NCI-H446 treated with DMSO at 0.1 percent for 48 hours (cell line): Measurements from ENCODE around the gene TECPR2.

Source experiments
- DNase-seq: peaks from one replicate; lab custom pipeline; 2025; lab: John Stamatoyannopoulos, UW

The TECPR2 gene

GRCh38 chr14:102469261-102469660 lies 106.5 kb downstream of the TECPR2 start:
- DNase-seq = no peak

- DNase-seq = no peak
These were observed 109.4 kb downstream of the TECPR2 start for GRCh38 chr14:102471921-102472790.

- DNase-seq = no peak
These were observed 110.0 kb downstream of the TECPR2 start for GRCh38 chr14:102472791-102473150.

- DNase-seq = no peak
These were observed 110.8 kb downstream of the TECPR2 start for GRCh38 chr14:102473559-102473958.

DNA sequence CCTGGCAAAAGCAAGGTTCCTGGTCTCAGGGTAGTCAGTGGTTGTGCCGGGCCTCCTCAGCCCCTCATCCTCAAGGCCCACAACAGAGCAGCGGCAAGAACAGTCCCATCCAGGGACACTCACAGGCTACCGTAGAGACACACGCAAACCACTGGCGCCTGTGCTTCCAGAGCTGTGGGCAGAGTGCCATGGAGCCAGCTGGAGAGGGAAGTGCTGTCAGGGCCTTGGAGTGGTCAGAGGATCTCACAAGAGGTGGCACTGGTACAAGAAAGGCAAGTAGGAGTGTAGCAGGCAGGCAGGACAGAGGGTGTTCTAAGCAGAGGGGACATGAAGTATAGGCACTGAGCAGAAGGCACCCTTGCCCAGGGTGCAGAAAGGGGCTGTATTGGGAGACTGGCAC lies 112.2 kb downstream of the TECPR2 start:
- DNase-seq = peak; percentile 50

GRCh38 chr14:102479107-102479506 lies 116.4 kb downstream of the TECPR2 start:
- DNase-seq = no peak

DNA sequence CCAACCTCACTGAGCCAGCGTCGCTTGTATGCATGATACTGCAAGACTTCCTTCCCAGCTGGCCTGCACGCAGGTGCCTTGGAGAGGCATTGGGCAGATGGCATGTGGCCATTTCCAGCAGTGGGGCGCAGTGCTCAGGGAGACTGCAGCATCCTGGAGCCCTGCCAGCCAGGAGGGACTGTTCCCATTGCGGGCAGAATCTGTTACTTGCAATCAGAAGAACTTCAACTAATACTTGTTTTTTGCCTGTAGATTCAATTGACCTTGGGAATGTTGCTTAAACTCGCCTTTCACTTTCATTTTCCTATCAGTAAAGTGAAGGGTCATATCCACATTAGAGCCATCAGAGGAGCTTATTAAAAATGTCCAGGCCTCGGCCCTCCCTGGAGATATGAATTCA lies 117.0 kb downstream of the TECPR2 start:
- peak; percentile 42 for DNase-seq

DNA sequence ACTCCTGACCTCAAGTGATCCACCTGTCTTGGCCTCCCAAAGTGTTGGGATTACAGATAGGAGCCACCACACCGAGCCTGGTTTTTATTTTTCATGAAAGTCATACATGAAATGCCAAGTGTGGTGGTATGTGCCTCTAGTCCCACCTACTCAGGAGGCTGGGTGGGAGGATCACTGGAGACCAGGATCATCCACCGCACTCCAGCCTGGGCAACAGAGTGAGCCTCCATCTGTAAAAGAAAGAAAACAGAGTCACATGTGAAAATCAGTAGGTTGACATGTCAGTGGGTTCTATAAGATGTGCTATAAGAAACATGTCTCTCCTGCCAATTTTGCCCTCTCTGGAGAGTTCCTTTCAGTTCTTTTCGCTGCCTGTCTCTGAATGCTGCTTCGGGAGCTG lies 118.6 kb downstream of the TECPR2 start:
- no peak for DNase-seq

DNA sequence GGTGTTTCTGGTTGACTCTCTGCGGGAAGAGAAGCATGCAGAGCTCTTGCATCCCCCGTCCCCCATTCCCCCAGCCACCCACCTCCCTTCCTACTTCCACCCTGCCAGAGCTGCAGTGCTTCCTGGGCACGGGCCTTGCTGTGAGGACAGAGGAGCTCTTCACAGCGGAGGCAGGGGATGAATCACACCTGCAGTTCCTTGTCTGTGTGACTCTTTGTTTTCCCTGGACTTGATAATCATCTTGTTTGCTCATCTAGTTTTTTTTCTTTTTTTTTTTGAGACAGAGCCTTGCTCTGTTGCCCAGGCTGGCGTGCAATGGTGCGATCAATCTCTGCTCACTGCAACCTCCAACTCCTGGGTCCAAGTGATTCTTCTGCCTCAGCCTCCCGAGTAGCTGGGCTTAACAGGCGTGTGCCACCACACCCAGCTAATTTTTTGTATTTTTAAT lies 119.1 kb downstream of the TECPR2 start:
- DNase-seq = no peak

DNA sequence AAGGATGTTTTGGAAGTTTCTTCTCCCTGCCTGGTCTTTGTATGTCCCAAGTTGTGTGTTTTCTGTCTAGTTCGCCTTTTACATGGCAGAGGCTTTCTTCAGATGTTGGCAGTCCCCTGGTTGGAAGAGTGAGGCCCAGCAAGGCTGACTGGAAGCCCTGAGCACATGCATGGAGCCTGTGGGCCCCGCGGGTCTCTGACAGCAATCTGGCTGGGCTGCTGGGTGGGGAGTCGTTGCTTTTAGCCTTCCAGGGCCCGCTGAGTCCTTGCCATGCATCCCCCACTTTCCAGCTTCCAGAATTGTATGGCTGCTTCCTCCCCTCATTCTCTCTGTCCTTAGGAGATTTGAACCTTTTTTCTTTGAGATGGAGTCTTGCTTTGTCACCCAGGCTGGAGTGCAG lies 121.6 kb downstream of the TECPR2 start:
- no peak for DNase-seq

DNA sequence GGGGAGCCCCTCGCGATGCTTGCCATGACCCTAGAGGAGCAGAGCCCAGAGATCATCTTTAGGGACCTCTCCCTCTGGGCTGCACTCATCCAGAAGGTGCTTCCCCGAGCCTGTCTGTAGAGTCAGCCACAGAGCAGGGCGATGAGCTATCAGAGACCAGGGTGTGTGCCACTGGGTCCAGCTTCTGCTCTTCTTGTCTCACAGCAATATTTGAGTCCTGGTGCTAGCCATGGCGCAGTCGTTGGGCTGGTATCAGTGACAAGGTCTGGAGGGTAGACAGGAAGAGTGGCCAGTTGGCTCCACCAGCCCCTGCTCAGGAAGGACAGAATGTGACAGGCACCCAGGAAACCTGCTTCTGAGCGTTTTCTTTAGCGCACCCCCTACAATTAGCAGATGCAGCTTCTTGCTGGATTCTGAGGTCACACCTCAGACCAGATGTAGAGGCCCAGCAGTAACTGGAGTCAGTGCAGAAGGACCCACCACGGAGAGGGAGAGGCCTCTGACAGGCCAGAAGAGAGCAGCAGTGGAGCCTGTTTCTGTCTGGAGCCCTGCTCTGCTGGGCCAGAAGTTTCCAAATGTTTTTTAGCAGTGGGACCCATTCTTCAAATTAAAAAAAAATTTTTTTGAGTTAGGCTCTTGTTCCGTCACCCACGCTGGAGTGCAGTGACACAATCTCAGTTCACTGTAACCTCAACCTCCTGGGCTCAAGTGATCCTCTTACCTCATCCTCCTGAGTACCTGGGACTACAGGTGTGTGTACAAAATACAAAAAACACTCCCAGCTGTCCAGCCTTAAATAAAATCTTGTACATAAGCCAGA lies 123.2 kb downstream of the TECPR2 start:
- no peak for DNase-seq

DNA sequence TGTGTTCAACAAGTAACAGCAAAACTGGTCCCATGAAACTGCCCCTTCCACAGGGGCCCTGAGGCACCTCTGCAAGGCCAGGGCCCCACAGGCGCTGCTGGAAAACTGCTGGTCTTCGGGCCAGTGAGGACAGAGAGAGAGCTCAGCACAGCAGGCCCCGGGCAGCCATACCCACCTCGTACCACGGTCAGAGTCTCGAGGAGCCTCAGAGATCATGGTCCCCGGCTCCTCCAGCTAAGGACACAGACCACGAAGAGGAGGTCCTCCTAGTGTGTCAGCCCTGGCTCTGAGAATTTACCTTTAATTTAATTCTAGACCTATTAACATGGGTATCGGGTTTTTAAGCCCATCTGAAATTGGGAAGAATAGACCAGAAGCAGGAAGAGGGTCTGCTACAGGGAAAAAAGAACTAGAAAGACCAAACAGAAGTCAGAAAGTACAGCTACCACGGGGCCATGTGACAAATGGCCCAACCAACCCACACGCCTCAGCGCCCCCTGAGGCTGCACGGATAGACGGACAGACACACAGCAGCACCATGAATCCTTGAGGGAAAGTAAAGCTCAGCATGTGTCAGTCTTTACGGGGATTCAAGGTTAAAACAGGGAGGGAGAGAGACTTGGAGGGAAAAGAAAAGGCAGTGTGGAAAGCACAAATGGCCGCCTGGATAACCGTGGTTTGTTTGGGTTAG lies 123.9 kb downstream of the TECPR2 start:
- DNase-seq = no peak

- no peak for DNase-seq
These were observed 124.5 kb downstream of the TECPR2 start for GRCh38 chr14:102487204-102487577.

DNA sequence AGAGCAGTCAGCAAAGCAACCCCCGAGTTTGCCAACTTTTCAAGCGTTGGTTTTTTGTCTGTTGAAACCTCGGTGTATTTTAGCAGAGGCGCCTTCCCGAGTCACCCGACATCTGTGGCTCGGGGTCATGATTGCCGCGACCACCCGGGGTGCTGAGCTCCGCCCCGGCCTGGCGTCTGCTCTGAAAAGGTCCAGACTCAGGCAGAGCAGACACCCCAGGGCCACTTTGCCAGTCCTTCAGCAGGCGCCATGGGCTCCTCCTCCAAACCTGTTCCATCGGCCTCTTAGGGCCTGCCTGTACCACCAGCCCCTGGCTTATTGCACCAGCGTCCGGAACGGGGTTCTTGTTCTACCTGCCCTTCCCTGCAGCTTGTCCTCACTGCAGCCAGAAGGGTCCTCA lies 127.7 kb downstream of the TECPR2 start:
- no peak for DNase-seq

DNA sequence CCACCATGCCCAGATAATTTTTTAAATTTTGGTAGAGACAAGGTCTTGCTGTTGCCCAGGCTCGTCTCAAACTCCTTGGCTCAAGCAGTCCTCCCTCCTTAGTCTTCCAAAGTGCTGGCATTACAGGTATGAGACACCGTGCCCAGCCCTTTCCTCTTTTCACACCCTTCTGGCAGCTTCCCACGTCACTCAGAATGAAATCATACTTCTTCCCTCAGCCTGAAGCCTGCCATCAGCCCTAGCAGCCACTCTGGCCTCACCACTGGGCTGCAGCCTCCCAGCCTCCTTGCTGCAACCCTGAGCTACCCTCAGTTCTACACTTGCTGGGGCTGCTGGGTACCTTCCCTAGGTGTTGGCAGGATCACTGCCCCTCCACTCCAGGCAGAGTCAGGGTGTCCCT lies 128.6 kb downstream of the TECPR2 start:
- no peak for DNase-seq

GRCh38 chr14:102491786-102492530 lies 129.2 kb downstream of the TECPR2 start:
- DNase-seq = no peak

- DNase-seq = no peak
These were observed 129.8 kb downstream of the TECPR2 start for GRCh38 chr14:102492531-102492910.

DNA sequence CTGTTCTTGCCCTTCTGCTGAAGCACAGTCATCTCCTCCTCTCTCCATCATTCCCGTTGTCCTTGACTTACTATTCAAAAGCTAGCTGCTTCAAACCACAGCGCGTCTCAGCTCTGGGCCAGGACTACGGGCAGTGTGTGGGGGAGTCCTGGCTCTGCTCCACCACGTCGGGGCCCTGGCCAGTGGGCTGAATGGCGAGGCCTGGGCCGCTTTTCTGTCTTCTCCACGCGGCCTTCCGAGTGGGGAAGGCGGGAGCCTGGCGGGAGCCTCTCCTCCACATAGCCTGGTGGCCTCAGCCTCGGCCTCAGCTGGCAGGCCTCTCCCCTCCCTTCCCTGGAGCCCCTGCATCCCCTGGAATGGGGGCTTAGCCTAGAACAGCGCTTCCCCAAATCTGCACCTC lies 130.4 kb downstream of the TECPR2 start:
- no peak for DNase-seq

GRCh38 chr14:102493585-102493984 lies 130.8 kb downstream of the TECPR2 start:
- DNase-seq = no peak

- DNase-seq = no peak
These were observed 133.0 kb downstream of the TECPR2 start for GRCh38 chr14:102495491-102496330.

DNA sequence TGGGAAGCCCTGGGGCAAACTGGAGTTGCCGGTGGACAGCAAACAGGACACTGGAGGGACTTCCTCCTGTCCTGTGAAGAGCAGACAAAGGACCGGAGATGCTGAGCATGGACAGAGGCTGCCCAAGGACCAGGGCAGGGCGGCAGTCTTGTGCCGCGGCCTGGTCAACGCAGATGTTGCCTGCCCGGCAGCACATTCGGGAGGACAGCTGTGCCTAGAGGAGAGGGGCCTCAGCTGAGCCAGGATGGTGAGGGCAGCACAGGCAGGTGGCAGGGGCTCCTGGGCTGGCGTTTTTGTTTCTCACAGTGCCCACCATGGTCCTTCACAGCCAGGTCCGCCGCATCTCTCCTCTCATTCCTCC lies 133.6 kb downstream of the TECPR2 start:
- DNase-seq = no peak
